HepG2 (cell line): ENCODE measurements around the gene ZBTB7A. TPM values are rescaled to one million over a fixed set of nuclear protein-coding genes. Genes with fewer than 3 reads are reported as not detected.

Source experiments
- ATAC-seq: fragments of 200-7000 bp; cut with Tn5 transposase; 3 replicates; pipeline ENCODE4 v1.9.1; 2020; ENCODE audit warnings: mild to moderate bottlenecking, moderate library complexity
- BruUV-seq: library from RNA; stranded (reverse); fragments of 400-500 nt; replicated peaks from 2 replicates; lab custom pipeline; 2021; lab: Mats Ljungman, UMichigan
- CTCF ChIA-PET: fragments of 300-600 bp; formaldehyde crosslinking; extraction: SDS; loops from one replicate; lab custom pipeline; 2021; ENCODE audit warnings: low total read pairs, inconsistent platforms, low intra/inter-chr PET ratio; lab: Yijun Ruan, JAX
- POLR2A ChIA-PET: fragments of 350-600 bp; sonication (Branson Sonifier 250); formaldehyde crosslinking; loops from one replicate; lab custom pipeline; 2020; ENCODE audit warnings: antibody characterized with exemption, inconsistent platforms; lab: Yijun Ruan, JAX
- DNase-seq: peaks from one replicate; pipeline ENCODE4 v3.0.0-alpha.2; 2015; ENCODE audit warnings: low spot score
- FAIRE-seq: peaks from 3 replicates; lab custom pipeline; 2011; peaks lifted over from hg19 to GRCh38; lab: Jason Lieb, UNC
- H2AFZ ChIP-seq: one replicate; pipeline ENCODE4 v1.6.1; 2011; ENCODE audit warnings: low read length, inconsistent platforms
- H3K27ac ChIP-seq: fragments of 300-600 bp; 3 replicates; pipeline ENCODE4 v1.8.0; 2011; ENCODE audit warnings: mixed run types, mild to moderate bottlenecking, mixed read lengths, low read length, inconsistent platforms; ENCODE audit not compliant: insufficient read depth; ENCODE audit errors: extremely low read length
- H3K27me3 ChIP-seq, 2 experiments: fragments of 200-600 bp in 1 of 2; 2 replicates in 1 of 2; 3 replicates in 1 of 2; pipeline versions ENCODE4 v1.6.0 to v1.8.0; 2011; ENCODE audit warnings: low read length in 2 of 2, mild to moderate bottlenecking in 2 of 2, moderate library complexity in 2 of 2, inconsistent platforms in 1 of 2; ENCODE audit not compliant: insufficient read depth in 2 of 2, control insufficient read depth in 1 of 2
- H3K36me3 ChIP-seq, 2 experiments: fragments of 200-600 bp in 1 of 2; replicated peaks in 1 of 2; 2 replicates in 1 of 2; 3 replicates in 1 of 2; pipeline versions ENCODE4 v1.5.1 to v1.8.0; 2011; ENCODE audit warnings: low read length in 2 of 2, inconsistent platforms in 1 of 2; ENCODE audit not compliant: insufficient read depth in 2 of 2, control insufficient read depth in 1 of 2
- H3K4me1 ChIP-seq: 2 replicates; pipeline ENCODE4 v1.5.1; 2012; ENCODE audit warnings: low read length, inconsistent platforms; ENCODE audit not compliant: insufficient read depth
- H3K4me2 ChIP-seq: 2 replicates; pipeline ENCODE4 v1.6.0; 2011; ENCODE audit warnings: low read depth, low read length, inconsistent platforms
- H3K4me3 ChIP-seq, 3 experiments: fragments of 200-600 bp in 1 of 3; sonication (generic), shearing (Covaris generic) in 1 of 3; replicated peaks in 1 of 3; 2 replicates each; pipeline ENCODE4 v1.5.1; 2011 to 2016; ENCODE audit warnings: low read length in 3 of 3, inconsistent platforms in 2 of 3, low read depth in 2 of 3, mild to moderate bottlenecking in 2 of 3, control low read depth in 1 of 3, mixed read lengths in 1 of 3; ENCODE audit not compliant: insufficient read depth in 1 of 3
- H3K79me2 ChIP-seq: one replicate; pipeline ENCODE4 v1.6.1; 2011; ENCODE audit warnings: low read length, inconsistent platforms; ENCODE audit not compliant: insufficient read depth
- H3K9ac ChIP-seq: 2 replicates; pipeline ENCODE4 v1.6.0; 2011; ENCODE audit warnings: mild to moderate bottlenecking, low read depth, low read length, inconsistent platforms; ENCODE audit not compliant: insufficient read depth
- H3K9me3 ChIP-seq: 2 replicates; pipeline ENCODE4 v1.5.1; 2012; ENCODE audit warnings: mild to moderate bottlenecking, low read length
- H4K20me1 ChIP-seq: 2 replicates; pipeline ENCODE4 v1.6.0; 2011; ENCODE audit warnings: inconsistent platforms, mild to moderate bottlenecking, low read length, moderate library complexity; ENCODE audit not compliant: insufficient read depth
- KLF11 ChIP-seq: IDR thresholded peaks from 2 replicates; pipeline ENCODE4 v1.6.1; 2016; ENCODE audit warnings: missing compliant biosample characterization
- RFX1 ChIP-seq: fragments of 450-650 bp; IDR thresholded peaks from 2 replicates; pipeline ENCODE4 v1.6.1; 2017
- SATB2 ChIP-seq: sonication (generic); formaldehyde crosslinking; IDR thresholded peaks from 2 replicates; pipeline ENCODE4 v1.5.0; 2020; ENCODE audit warnings: missing genetic modification reagents
- SIN3A ChIP-seq: IDR thresholded peaks from 2 replicates; pipeline ENCODE4 v1.6.1; 2011; ENCODE audit warnings: low read depth, mild to moderate bottlenecking, control low read depth, low read length, borderline replicate concordance
- ZFY ChIP-seq: sonication (generic); formaldehyde crosslinking; IDR thresholded peaks from 2 replicates; pipeline ENCODE4 v1.4.0; 2020; ENCODE audit warnings: missing genetic modification reagents
- WGBS: methylation state at CpG from one replicate; pipeline ENCODE4 v1.1.6; 2017; ENCODE audit warnings: low lambda C conversion rate; 5-methylcytosine and 5-hydroxymethylcytosine counted together
- in situ Hi-C: cut with HindIII; loops from 2 replicates; pipeline ENCODE4 v1.10.0; 2017; ENCODE audit warnings: low pct_unique_long_range_greater_than_20kb; ENCODE audit not compliant: extremely low pct_ligation_motif_present
- intact Hi-C: fragments of 100-400 bp; cut with micrococcal nuclease; formaldehyde crosslinking; loops from one replicate; pipeline ENCODE4 v1.10.0; 2022; ENCODE audit not compliant: unreplicated experiment
- polyA plus RNA-seq, 8 experiments: library from polyadenylated mRNA; depleted of rRNA in 3 of 8; stranded (reverse) in 7 of 8; unstranded in 1 of 8; fragments of >200 nt; fragmentation: Illumina TruSeq in 4 of 8; extraction: Trizol in 4 of 8; gene quantifications; 2 replicates each; pipeline versions ENCODE4 v1.2.1 to v1.2.3, GENCODE V29; 2011 to 2016; ENCODE audit warnings: low read depth in 4 of 8, missing spikeins in 1 of 8, mixed read lengths in 1 of 8; ENCODE audit not compliant: insufficient read depth in 1 of 8
- total RNA-seq, 5 experiments: library from RNA; depleted of rRNA; stranded (reverse); fragments of >200 nt; fragmentation: Illumina TruSeq; extraction: Trizol; gene quantifications; 2 replicates each; pipeline ENCODE4 v1.2.3, GENCODE V29; 2016; ENCODE audit warnings: low read depth in 1 of 5
- TF ChIP-seq, protein P1 (sequence below): IDR thresholded peaks from 2 replicates; pipeline ENCODE4 v1.6.1; 2016; ENCODE audit warnings: low read depth
- TF ChIP-seq, protein P2 (sequence below): sonication (generic); formaldehyde crosslinking; IDR thresholded peaks from 2 replicates; pipeline ENCODE4 v1.5.0; 2020; ENCODE audit warnings: mild to moderate bottlenecking, missing genetic modification reagents, borderline replicate concordance
- TF ChIP-seq, protein P3 (sequence below): sonication (generic); formaldehyde crosslinking; IDR thresholded peaks from 2 replicates; pipeline ENCODE4 v1.4.0; 2020; ENCODE audit warnings: missing genetic modification reagents, borderline replicate concordance

The ZBTB7A gene
- total and polyA plus RNA-seq, 2 of the 13 experiments (the other 11 are each of a cell fraction or from before 2014, with no cell fraction given): 3.6 to 4.0 TPM

DNA sequence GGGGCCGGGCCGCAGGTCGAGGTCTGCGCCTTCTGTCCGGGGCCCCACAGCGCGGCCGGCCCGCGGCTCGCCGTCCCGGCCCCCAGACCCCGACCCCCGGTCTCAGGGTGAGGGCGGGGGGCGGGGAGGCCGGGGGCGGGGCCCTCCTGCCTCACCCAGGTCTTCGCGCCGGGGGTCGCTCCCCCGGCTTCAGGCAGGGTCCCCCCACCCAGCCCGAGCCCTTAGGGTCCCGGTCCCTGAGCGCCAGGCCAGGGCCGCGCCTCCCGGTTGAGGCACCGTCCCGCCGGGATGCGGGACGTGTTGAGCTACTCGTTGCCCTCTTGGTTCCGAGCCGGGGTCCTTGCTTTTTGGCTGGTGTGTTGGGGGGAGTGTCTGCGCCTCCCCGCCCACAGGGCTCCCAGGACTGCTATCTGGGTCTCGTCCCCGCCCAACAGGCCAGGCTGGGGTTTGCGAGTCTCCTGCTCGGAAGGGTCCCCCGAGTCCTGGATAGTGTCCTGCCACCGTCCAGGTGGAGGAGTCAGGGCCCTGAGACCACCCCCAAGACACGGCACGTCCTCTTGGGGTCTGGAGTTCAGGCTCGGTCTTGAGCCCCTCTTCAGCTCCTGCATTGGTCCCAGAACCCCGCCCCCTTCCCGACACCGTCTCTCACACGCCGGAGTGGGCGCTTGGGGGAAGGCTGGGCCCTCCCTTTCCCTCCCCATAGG lies 58.7 kb downstream of the ZBTB7A start (continued):
- TF ChIP-seq KLF11 (CRISPR knock-in tag): 0 out of 2 replicates have a peak, but pooled peaks have one; percentile 38
- peak; percentile 52; the same call in 1 of the 2 replicates for TF ChIP-seq SIN3A

DNA sequence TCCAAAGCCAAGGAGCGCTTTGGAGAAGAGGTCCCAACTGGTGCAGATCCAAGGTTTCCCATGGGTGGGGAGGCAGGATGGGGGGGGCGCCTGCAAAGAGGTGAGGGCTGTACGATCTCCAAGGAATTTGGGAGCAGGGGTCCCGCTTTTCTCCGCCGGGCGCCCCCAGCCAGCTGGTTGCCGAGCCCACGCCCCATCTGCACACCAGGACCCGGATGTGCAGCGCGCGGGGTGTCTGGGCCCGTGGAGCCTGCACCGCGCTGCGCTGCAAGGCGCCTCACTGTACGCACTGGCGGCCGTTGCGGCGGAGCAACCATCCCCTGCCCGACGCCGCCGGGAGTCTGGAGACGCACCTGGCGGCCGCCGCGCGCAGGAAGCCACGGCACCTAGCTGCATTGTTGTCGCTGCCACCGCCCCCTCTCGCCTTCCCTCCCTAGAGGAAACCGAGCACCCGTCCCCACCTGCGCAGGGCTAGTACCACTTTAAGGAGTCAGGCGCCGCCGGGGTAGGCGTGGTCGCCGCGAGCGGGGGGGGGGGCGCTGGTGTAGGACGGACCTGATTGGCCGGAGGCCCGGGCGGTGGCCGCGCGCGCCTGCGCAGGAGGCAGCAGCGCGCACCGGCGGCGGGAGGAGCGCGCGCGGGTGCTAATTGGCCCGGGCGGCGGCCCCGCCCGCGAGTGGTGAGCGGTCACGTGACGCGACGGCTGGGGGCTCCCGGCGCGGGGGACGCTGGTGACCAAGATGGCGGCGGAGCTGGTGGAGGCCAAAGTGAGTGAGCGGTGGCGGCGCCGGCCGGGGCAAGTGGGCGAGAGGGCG lies 59.5 kb downstream of the ZBTB7A start, which contains the start of gene PIAS4:
Gene PIAS4, plus strand, starts transcription at position 716 of the 815 bp plus-strand sequence. Its CDS starts 25 bp downstream, at position 741.
- DNase-seq (peak; percentile 87), FAIRE-seq (no peak), ATAC-seq (peak; percentile 91)
- Histone ChIP-seq H3K27me3 (no peaks in the 10 kb centered on the region; a peak in 1 of 5 replicates), H2AFZ (no peak within 1 kb of the TSS), H3K4me3 (peak within 1 kb of the TSS; percentile 90 to 100 (median 98)), H3K9ac (peak within 1 kb of the TSS; percentile 89), H3K9me3 (no peaks in the 10 kb centered on the region), H3K27ac (peak within 1 kb of the TSS; percentile 78), H3K4me1 (peaks cover 33% of the 10 kb centered on the region), H3K4me2 (peak within 1 kb of the TSS; percentile 92), H4K20me1 (0 out of 2 replicates have a peak, but pooled peaks cover 9% of the 10 kb centered on the region), H3K79me2 (peaks cover 35% of the 10 kb centered on the region), H3K36me3 (peaks cover 3 to 5% of the 10 kb centered on the region in 2 experiments; a peak in 2 of 5 replicates)
- BruUV-seq: TSS peak; percentile 92
- intact Hi-C loops (loop anchor here (10.0 kb wide), 1 partner anchor 128 kb away; no protein-coding TSS in a partner anchor), in situ Hi-C loops (no loop called here)
- WGBS: 0% methylated on average over 8 of the region's 91 CpGs
- CTCF ChIA-PET: no interaction called here
- POLR2A ChIA-PET: interaction anchor here (0.6 to 2.3 kb wide), 11 partner anchors 10 to 245 kb away, joined by 3 to 12 read pairs (median 4); partner anchors contain the start of genes EEF2 and MRPL54
- TF ChIP-seq ZFY (CRISPR knock-in tag) (peak; percentile 92), SATB2 (CRISPR knock-in tag) (no peak), RFX1 (no peak)
- TF ChIP-seq, protein P1, sequence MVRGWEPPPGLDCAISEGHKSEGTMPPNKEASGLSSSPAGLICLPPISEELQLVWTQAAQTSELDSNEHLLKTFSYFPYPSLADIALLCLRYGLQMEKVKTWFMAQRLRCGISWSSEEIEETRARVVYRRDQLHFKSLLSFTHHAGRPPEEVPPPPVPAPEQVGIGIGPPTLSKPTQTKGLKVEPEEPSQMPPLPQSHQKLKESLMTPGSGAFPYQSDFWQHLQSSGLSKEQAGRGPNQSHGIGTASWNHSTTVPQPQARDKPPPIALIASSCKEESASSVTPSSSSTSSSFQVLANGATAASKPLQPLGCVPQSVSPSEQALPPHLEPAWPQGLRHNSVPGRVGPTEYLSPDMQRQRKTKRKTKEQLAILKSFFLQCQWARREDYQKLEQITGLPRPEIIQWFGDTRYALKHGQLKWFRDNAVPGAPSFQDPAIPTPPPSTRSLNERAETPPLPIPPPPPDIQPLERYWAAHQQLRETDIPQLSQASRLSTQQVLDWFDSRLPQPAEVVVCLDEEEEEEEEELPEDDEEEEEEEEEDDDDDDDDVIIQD: 0 out of 2 replicates have a peak, but pooled peaks have one; percentile 11
- TF ChIP-seq, protein P2, sequence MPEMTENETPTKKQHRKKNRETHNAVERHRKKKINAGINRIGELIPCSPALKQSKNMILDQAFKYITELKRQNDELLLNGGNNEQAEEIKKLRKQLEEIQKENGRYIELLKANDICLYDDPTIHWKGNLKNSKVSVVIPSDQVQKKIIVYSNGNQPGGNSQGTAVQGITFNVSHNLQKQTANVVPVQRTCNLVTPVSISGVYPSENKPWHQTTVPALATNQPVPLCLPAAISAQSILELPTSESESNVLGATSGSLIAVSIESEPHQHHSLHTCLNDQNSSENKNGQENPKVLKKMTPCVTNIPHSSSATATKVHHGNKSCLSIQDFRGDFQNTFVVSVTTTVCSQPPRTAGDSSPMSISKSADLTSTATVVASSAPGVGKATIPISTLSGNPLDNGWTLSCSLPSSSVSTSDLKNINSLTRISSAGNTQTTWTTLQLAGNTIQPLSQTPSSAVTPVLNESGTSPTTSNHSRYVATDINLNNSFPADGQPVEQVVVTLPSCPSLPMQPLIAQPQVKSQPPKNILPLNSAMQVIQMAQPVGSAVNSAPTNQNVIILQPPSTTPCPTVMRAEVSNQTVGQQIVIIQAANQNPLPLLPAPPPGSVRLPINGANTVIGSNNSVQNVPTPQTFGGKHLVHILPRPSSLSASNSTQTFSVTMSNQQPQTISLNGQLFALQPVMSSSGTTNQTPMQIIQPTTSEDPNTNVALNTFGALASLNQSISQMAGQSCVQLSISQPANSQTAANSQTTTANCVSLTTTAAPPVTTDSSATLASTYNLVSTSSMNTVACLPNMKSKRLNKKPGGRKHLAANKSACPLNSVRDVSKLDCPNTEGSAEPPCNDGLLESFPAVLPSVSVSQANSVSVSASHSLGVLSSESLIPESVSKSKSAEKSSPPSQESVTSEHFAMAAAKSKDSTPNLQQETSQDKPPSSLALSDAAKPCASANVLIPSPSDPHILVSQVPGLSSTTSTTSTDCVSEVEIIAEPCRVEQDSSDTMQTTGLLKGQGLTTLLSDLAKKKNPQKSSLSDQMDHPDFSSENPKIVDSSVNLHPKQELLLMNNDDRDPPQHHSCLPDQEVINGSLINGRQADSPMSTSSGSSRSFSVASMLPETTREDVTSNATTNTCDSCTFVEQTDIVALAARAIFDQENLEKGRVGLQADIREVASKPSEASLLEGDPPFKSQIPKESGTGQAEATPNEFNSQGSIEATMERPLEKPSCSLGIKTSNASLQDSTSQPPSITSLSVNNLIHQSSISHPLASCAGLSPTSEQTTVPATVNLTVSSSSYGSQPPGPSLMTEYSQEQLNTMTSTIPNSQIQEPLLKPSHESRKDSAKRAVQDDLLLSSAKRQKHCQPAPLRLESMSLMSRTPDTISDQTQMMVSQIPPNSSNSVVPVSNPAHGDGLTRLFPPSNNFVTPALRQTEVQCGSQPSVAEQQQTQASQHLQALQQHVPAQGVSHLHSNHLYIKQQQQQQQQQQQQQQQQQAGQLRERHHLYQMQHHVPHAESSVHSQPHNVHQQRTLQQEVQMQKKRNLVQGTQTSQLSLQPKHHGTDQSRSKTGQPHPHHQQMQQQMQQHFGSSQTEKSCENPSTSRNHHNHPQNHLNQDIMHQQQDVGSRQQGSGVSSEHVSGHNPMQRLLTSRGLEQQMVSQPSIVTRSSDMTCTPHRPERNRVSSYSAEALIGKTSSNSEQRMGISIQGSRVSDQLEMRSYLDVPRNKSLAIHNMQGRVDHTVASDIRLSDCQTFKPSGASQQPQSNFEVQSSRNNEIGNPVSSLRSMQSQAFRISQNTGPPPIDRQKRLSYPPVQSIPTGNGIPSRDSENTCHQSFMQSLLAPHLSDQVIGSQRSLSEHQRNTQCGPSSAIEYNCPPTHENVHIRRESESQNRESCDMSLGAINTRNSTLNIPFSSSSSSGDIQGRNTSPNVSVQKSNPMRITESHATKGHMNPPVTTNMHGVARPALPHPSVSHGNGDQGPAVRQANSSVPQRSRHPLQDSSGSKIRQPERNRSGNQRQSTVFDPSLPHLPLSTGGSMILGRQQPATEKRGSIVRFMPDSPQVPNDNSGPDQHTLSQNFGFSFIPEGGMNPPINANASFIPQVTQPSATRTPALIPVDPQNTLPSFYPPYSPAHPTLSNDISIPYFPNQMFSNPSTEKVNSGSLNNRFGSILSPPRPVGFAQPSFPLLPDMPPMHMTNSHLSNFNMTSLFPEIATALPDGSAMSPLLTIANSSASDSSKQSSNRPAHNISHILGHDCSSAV (CRISPR knock-in tag): no peak
- TF ChIP-seq, protein P3, sequence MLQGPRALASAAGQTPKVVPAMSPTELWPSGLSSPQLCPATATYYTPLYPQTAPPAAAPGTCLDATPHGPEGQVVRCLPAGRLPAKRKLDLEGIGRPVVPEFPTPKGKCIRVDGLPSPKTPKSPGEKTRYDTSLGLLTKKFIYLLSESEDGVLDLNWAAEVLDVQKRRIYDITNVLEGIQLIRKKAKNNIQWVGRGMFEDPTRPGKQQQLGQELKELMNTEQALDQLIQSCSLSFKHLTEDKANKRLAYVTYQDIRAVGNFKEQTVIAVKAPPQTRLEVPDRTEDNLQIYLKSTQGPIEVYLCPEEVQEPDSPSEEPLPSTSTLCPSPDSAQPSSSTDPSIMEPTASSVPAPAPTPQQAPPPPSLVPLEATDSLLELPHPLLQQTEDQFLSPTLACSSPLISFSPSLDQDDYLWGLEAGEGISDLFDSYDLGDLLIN (CRISPR knock-in tag): no peak
